ENCODE results near the gene AK5.

AK5 gene

DNA sequence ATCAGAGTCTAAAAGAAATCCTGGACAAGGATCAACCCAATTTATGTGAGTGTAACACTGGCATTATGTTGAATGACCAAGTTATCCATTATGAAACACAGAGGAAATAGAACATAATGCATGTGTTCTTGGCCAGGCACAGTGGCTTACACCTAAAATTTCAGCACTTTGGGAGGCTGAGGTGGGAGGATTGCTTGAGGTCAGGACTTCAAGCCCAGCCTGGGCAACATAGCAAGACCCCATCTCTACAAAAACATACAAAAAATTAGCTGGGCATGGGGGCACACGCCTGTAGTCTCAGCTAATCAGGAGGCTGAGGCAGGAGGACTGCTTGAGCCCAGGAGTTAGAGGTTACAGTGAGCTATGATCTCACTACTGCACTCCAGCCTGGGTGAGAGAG, 270.8 kb downstream of the AK5 start:
- no peak overlapping the region for H3K4me3 ChIP-seq (ENCODE audit: low read depth, low read length)
- TF ChIP-seq MYC (IDR thresholded peaks at IDR 0.05; ENCODE audit: low read depth, low read length) (no peak), POLR2A (IDR thresholded peaks at IDR 0.05; ENCODE audit: extremely low read depth, insufficient read length) (no peak)
- TF ChIP-seq, protein P1, sequence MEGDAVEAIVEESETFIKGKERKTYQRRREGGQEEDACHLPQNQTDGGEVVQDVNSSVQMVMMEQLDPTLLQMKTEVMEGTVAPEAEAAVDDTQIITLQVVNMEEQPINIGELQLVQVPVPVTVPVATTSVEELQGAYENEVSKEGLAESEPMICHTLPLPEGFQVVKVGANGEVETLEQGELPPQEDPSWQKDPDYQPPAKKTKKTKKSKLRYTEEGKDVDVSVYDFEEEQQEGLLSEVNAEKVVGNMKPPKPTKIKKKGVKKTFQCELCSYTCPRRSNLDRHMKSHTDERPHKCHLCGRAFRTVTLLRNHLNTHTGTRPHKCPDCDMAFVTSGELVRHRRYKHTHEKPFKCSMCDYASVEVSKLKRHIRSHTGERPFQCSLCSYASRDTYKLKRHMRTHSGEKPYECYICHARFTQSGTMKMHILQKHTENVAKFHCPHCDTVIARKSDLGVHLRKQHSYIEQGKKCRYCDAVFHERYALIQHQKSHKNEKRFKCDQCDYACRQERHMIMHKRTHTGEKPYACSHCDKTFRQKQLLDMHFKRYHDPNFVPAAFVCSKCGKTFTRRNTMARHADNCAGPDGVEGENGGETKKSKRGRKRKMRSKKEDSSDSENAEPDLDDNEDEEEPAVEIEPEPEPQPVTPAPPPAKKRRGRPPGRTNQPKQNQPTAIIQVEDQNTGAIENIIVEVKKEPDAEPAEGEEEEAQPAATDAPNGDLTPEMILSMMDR (IDR thresholded peaks at IDR 0.05; ENCODE audit: low read depth, low read length): no peak
- TF ChIP-seq, protein P2, sequence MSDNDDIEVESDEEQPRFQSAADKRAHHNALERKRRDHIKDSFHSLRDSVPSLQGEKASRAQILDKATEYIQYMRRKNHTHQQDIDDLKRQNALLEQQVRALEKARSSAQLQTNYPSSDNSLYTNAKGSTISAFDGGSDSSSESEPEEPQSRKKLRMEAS (IDR thresholded peaks at IDR 0.05; ENCODE audit: low read depth, low read length): no peak

DNA sequence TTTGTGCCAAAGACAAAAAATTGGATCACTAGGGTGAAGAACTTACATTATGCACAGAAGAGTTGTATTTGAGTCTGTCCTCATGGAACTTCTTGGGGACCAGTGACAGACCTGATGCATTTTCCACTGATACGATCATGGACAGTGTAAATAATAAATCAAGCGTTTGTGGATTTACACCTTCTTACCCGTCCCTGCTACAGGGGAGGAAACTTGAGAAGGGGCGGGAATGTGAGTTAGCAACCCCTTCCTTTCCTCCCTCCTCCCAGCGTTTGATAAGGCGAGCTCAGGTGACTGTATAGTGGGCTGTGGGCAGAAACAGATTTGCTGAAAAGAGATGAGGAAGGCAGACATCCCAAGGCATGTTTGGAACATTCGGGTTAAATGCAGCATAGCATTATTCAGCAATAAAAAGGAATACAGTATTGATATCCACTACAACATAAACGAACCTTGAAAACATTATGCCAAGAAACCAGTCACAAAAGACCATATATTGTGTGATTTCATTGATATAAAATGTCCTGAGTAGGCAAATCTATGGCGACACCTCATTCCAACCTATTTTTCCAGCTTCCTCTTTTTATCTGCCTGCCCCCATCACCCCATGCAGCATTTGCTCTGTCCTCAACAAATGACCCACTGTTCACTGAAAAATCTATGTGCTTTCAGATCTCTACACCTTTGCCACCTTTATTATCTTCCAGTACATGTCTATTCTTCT, 271.9 kb downstream of the AK5 start:
- TF ChIP-seq MYC (IDR thresholded peaks at IDR 0.05; ENCODE audit: low read depth, low read length): no peak
- TF ChIP-seq POLR2A (IDR thresholded peaks at IDR 0.05; ENCODE audit: extremely low read depth, insufficient read length): no peak
- TF ChIP-seq, protein P1 (IDR thresholded peaks at IDR 0.05; ENCODE audit: low read depth, low read length): no peak
- TF ChIP-seq, protein P2 (IDR thresholded peaks at IDR 0.05; ENCODE audit: low read depth, low read length): no peak
- no peak overlapping the region for H3K4me3 ChIP-seq (ENCODE audit: low read depth, low read length)

More for the DNA sequence above, 270.8 kb downstream of the AK5 start:
- no peak for DNase-seq (ENCODE audit: low read depth)

DNA sequence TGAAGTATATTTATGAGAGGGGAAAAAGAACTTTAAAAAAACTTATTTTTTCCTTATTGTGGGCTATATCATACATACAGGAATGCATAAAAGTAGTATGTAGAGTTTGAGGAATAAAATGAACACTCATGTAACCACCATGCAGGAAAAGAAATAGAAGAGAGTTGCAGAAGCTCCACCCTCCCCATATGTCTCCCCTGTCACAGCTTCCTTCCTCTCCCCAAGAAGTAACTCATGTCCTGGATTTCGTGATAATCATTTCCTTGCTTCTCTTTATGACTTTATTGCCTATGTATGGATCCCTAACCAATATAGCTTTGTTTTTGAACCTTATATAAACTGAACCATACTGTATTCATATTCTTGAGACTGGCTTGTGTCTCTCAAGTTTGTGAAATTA, 274.2 kb downstream of the AK5 start:
- no peak overlapping the region for H3K4me3 ChIP-seq (ENCODE audit: low read depth, low read length)
- no peak for DNase-seq (ENCODE audit: low read depth)
- TF ChIP-seq, protein P1 (IDR thresholded peaks at IDR 0.05; ENCODE audit: low read depth, low read length): no peak
- TF ChIP-seq POLR2A (IDR thresholded peaks at IDR 0.05; ENCODE audit: extremely low read depth, insufficient read length) (no peak), MYC (IDR thresholded peaks at IDR 0.05; ENCODE audit: low read depth, low read length) (no peak)
- TF ChIP-seq, protein P2 (IDR thresholded peaks at IDR 0.05; ENCODE audit: low read depth, low read length): no peak

More for the DNA sequence above, 271.9 kb downstream of the AK5 start:
- DNase-seq (ENCODE audit: low read depth): no peak

DNA sequence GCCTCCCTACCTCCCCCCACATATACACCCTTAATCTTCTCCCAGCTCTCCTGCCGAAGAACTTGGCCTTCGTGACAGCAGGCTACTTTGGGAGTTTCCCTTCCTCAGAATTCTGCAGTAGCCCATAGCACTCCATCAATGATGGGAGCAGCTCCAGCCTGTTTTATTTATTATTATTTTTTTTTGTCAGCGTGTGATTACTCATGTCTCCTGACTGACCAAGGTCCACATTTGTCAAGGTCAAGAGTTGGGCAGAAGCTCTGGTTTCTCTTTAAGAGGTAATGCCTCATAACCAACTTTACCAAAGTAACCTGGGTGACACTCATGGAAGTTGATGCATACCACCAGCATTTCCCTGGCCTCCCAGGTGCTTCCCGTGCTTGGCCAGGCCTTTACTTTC, 275.2 kb downstream of the AK5 start:
- H3K4me3 ChIP-seq (ENCODE audit: low read depth, low read length): no peak overlapping the region
- DNase-seq (ENCODE audit: low read depth): no peak
- TF ChIP-seq, protein P1 (IDR thresholded peaks at IDR 0.05; ENCODE audit: low read depth, low read length): no peak
- TF ChIP-seq MYC (IDR thresholded peaks at IDR 0.05; ENCODE audit: low read depth, low read length) (no peak), POLR2A (IDR thresholded peaks at IDR 0.05; ENCODE audit: extremely low read depth, insufficient read length) (no peak)
- TF ChIP-seq, protein P2 (IDR thresholded peaks at IDR 0.05; ENCODE audit: low read depth, low read length): no peak

DNA sequence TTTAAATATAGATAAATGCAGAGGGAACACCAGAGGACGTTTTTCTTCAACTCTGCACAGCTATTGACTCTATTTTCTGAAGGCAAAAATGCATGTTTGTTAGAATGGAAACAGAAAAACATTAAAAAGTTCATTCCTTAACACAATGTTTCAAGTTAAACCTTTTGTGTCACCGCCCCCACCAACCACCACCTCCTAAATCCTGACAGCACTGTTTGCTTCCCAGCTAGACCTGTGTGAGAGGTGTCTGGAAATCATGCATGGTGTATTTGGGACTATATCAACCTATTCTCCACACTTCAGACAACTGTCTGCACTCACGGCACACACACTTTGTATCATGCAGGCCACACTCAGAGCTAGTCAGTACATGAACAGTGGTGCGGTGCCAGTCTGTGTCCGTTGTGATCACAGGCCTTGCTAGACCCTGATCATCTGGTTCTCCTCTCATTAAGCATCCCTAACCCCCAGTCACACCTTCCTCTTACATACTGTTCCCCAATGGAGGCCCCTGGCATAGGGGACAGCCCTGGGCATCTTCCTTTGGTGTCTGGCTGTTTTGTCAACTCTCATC, 276.9 kb downstream of the AK5 start:
- no peak for TF ChIP-seq POLR2A (IDR thresholded peaks at IDR 0.05; ENCODE audit: extremely low read depth, insufficient read length)
- no peak for TF ChIP-seq MYC (IDR thresholded peaks at IDR 0.05; ENCODE audit: low read depth, low read length)
- TF ChIP-seq, protein P2 (IDR thresholded peaks at IDR 0.05; ENCODE audit: low read depth, low read length): no peak
- TF ChIP-seq, protein P1 (IDR thresholded peaks at IDR 0.05; ENCODE audit: low read depth, low read length): no peak
- H3K4me3 ChIP-seq (ENCODE audit: low read depth, low read length): no peak overlapping the region
- DNase-seq (ENCODE audit: low read depth): no peak

Measured in NB4 (cell line).